Endothelial cell of umbilical vein (primary cell): ENCODE data around the gene ADAM17. TPM values are rescaled to one million over a fixed set of nuclear protein-coding genes. Genes with fewer than 3 reads are reported as not detected.

ENCODE experiments used
- BruUV-seq: library from RNA; stranded (reverse); fragments of 400-500 nt; replicated peaks from 2 replicates; lab custom pipeline; 2021; lab: Mats Ljungman, UMichigan
- CTCF ChIA-PET: fragments of 300-600, 350-600 bp; sonication (Branson Sonifier 250); formaldehyde crosslinking; loops from one replicate; lab custom pipeline; 2021; ENCODE audit warnings: antibody characterized with exemption, inconsistent platforms; lab: Charles Lee
- POLR2A ChIA-PET: fragments of 300-600, 350-600 bp; sonication (Branson Sonifier 250); formaldehyde crosslinking; loops from one replicate; lab custom pipeline; 2021; ENCODE audit warnings: antibody characterized with exemption, inconsistent platforms; lab: Charles Lee
- DNase-seq: peaks from one replicate; pipeline ENCODE4 v3.0.0-alpha.2; 2011; ENCODE audit warnings: low read depth, low spot score
- FAIRE-seq: peaks from 2 replicates; lab custom pipeline; 2011; peaks lifted over from hg19 to GRCh38; lab: Jason Lieb, UNC
- H2AFZ ChIP-seq: 2 replicates; pipeline ENCODE4 v1.6.0; 2012; ENCODE audit warnings: low read depth, low read length, control low read depth, inconsistent platforms
- H3K27ac ChIP-seq: 2 replicates; pipeline ENCODE4 v1.5.1; 2011; ENCODE audit warnings: low read depth, mild to moderate bottlenecking, control low read depth, low read length, moderate library complexity; ENCODE audit not compliant: insufficient read depth
- H3K27me3 ChIP-seq, 2 experiments: 2 replicates each; pipeline versions ENCODE4 v1.6.0 to v1.6.1; 2011; ENCODE audit warnings: low read length in 2 of 2, mixed read lengths in 1 of 2; ENCODE audit not compliant: control insufficient read depth in 2 of 2, insufficient read depth in 2 of 2
- H3K36me3 ChIP-seq, 2 experiments: 2 replicates in 1 of 2; 3 replicates in 1 of 2; pipeline ENCODE4 v1.5.1; 2011; ENCODE audit warnings: low read length in 2 of 2, mild to moderate bottlenecking in 1 of 2, moderate library complexity in 1 of 2; ENCODE audit not compliant: control insufficient read depth in 2 of 2, insufficient read depth in 2 of 2; ENCODE audit errors: extremely low read depth in 1 of 2
- H3K4me1 ChIP-seq: 3 replicates; pipeline ENCODE4 v1.5.1; 2011; ENCODE audit warnings: mild to moderate bottlenecking, low read length; ENCODE audit not compliant: control insufficient read depth, insufficient read depth; ENCODE audit errors: extremely low read depth
- H3K4me2 ChIP-seq: 2 replicates; pipeline ENCODE4 v1.6.1; 2011; ENCODE audit warnings: low read length, control low read depth, mixed read lengths; ENCODE audit not compliant: insufficient read depth
- H3K4me3 ChIP-seq, 3 experiments: fragments of 200-600 bp in 1 of 3; sonication (generic), shearing (Covaris generic) in 1 of 3; replicated peaks in 1 of 3; 2 replicates each; pipeline ENCODE4 v1.5.1; 2011 to 2016; ENCODE audit warnings: control low read depth in 3 of 3, low read length in 3 of 3, mild to moderate bottlenecking in 2 of 3, inconsistent platforms in 1 of 3, low read depth in 1 of 3, moderate library complexity in 1 of 3; ENCODE audit not compliant: insufficient read depth in 1 of 3
- H3K79me2 ChIP-seq: 2 replicates; pipeline ENCODE4 v1.6.0; 2012; ENCODE audit warnings: low read length, inconsistent platforms; ENCODE audit not compliant: control insufficient read depth, insufficient read depth
- H3K9ac ChIP-seq: replicated peaks from 2 replicates; pipeline ENCODE3; 2011; ENCODE audit warnings: low read length, control low read depth; ENCODE audit not compliant: insufficient read depth; ENCODE audit errors: extremely low read depth
- H3K9me1 ChIP-seq: replicated peaks from 3 replicates; pipeline ENCODE4 v1.6.0; 2011; ENCODE audit warnings: mild to moderate bottlenecking, low read length; ENCODE audit not compliant: control insufficient read depth, insufficient read depth; ENCODE audit errors: extremely low read depth
- H3K9me3 ChIP-seq: replicated peaks from 2 replicates; pipeline ENCODE4 v1.5.1; 2012; ENCODE audit warnings: low read length, inconsistent platforms; ENCODE audit not compliant: control insufficient read depth, insufficient read depth
- H4K20me1 ChIP-seq: replicated peaks from 2 replicates; pipeline ENCODE3; 2011; ENCODE audit warnings: mild to moderate bottlenecking, low read length; ENCODE audit not compliant: control insufficient read depth, insufficient read depth; ENCODE audit errors: extremely low read depth
- CTCF ChIP-seq, 2 donors: IDR thresholded peaks; 1 replicate in 1 of 2; 2 replicates in 1 of 2; pipeline ENCODE4 v1.5.1; 2011; ENCODE audit warnings: low read length in 2 of 2, mild to moderate bottlenecking in 2 of 2, moderate library complexity in 2 of 2, control low read depth in 1 of 2, inconsistent platforms in 1 of 2, low read depth in 1 of 2; ENCODE audit not compliant: insufficient read depth in 1 of 2; ENCODE audit errors: extremely low read depth in 1 of 2
- EZH2 ChIP-seq: IDR thresholded peaks from 2 replicates; pipeline ENCODE4 v1.6.1; 2012; ENCODE audit warnings: borderline replicate concordance, low read depth, mild to moderate bottlenecking, moderate library complexity, low read length, inconsistent platforms; ENCODE audit not compliant: severe bottlenecking
- FOS ChIP-seq: IDR thresholded peaks from 2 replicates; pipeline ENCODE4 v1.6.1; 2011; ENCODE audit warnings: mild to moderate bottlenecking, low read length, moderate library complexity, borderline replicate concordance; ENCODE audit not compliant: insufficient read depth
- GATA2 ChIP-seq: IDR thresholded peaks from 2 replicates; pipeline ENCODE4 v1.7.0; 2011; ENCODE audit warnings: low read depth, mild to moderate bottlenecking, moderate library complexity, mixed read lengths, low read length; ENCODE audit not compliant: insufficient read length, insufficient read depth
- JUN ChIP-seq: IDR thresholded peaks from 2 replicates; pipeline ENCODE4 v1.6.1; 2011; ENCODE audit warnings: borderline replicate concordance, low read depth; ENCODE audit not compliant: insufficient read length, insufficient read depth
- MAX ChIP-seq: IDR thresholded peaks from 2 replicates; pipeline ENCODE4 v1.6.1; 2011; ENCODE audit not compliant: insufficient read depth, insufficient read length
- MYC ChIP-seq: IDR thresholded peaks from one replicate; pipeline ENCODE4 v1.6.1; 2011; ENCODE audit warnings: mild to moderate bottlenecking, low read depth, low read length
- POLR2A ChIP-seq: IDR thresholded peaks from 2 replicates; pipeline ENCODE4 v1.6.1; 2012; ENCODE audit warnings: low read depth, mild to moderate bottlenecking, control low read depth, low read length
- POLR2AphosphoS5 ChIP-seq: IDR thresholded peaks from 2 replicates; pipeline ENCODE4 v1.6.1; 2012; ENCODE audit warnings: low read depth, mild to moderate bottlenecking, control low read depth, low read length, moderate library complexity; ENCODE audit not compliant: insufficient read depth
- dilution Hi-C: fragments of 300-500 bp; cut with MboI; formaldehyde crosslinking; loops from one replicate; pipeline ENCODE4 v1.15.0; 2019; ENCODE audit warnings: low sequenced_read_pairs; ENCODE audit not compliant: extremely low pct_ligation_motif_present
- intact Hi-C: fragments of 100-400 bp; cut with micrococcal nuclease; formaldehyde crosslinking; loops from one replicate; pipeline ENCODE4 v1.10.0; 2022
- polyA plus RNA-seq, 4 experiments: library from polyadenylated mRNA; depleted of rRNA in 3 of 4; stranded (reverse) in 3 of 4; unstranded in 1 of 4; fragments of >200 nt; gene quantifications; 2 replicates each; pipeline versions ENCODE4 v1.2.1 to v1.2.3, GENCODE V29; 2011 to 2012; ENCODE audit warnings: missing spikeins in 1 of 4
- total RNA-seq: library from RNA; stranded (reverse); gene quantifications from 2 replicates; pipeline ENCODE4 v1.2.3, GENCODE V29; 2021

ADAM17 gene
- total and polyA plus RNA-seq, 2 donors (not counting 3 experiments of a cell fraction or from before 2014, with no cell fraction given) = 10.6 to 57.1 TPM

GRCh38 chr2:9602412-9602811, 46.8 kb upstream of the ADAM17 start:
- no peak overlapping the region for H2AFZ ChIP-seq
- no peak overlapping the region for H3K27ac ChIP-seq
- no peak overlapping the region for H3K4me2 ChIP-seq
- peaks cover 6% of the 10 kb centered on the region for H4K20me1 ChIP-seq
- no peak overlapping the region for H3K9ac ChIP-seq
- dilution Hi-C loops (no loop called here), intact Hi-C loops (no loop called here)
- ChIA-PET CTCF (interaction anchor here (1.8 kb wide), 1 partner anchor 168 kb away, joined by 5 read pairs; no protein-coding TSS in a partner anchor), POLR2A (interaction anchor here (0.6 to 1.3 kb wide), 2 partner anchors 24 to 153 kb away, joined by 3 to 6 read pairs; no protein-coding TSS in a partner anchor)
- peaks cover 3 to 5% of the 10 kb centered on the region in 2 experiments for H3K36me3 ChIP-seq
- H3K4me3 ChIP-seq = no peak overlapping the region
- FAIRE-seq (no peak), DNase-seq (no peak)
- H3K4me1 ChIP-seq = no peaks in the 10 kb centered on the region
- no TSS peak for BruUV-seq
- no peak for TF ChIP-seq POLR2AphosphoS5
- TF ChIP-seq CTCF (IDR thresholded peaks at IDR 0.05; ENCODE audit: extremely low read depth in 1 of 2, insufficient read depth in 1 of 2, low read depth in 1 of 2, low read length in 2 of 2) = no peak
- TF ChIP-seq GATA2 = no peak
- TF ChIP-seq MAX = no peak
- TF ChIP-seq POLR2A = no peak
- TF ChIP-seq EZH2 = no peak
- TF ChIP-seq JUN = no peak
- no peak for TF ChIP-seq FOS
- no peak for TF ChIP-seq MYC
- no peaks in the 10 kb centered on the region for H3K9me1 ChIP-seq
- H3K9me3 ChIP-seq = peaks cover 2% of the 10 kb centered on the region
- peaks cover 98% of the 10 kb centered on the region for H3K79me2 ChIP-seq
- H3K27me3 ChIP-seq = no peaks in the 10 kb centered on the region
